ENCODE measurements around the gene NT5M.

GRCh38 chr17:17344507-17345293 lies 41.5 kb downstream of the NT5M start:
- no peak for TF ChIP-seq TAF1 (IDR thresholded peaks at IDR 0.05; ENCODE audit: borderline replicate concordance, low read depth, low read length)
- TF ChIP-seq POLR2AphosphoS5 (IDR thresholded peaks at IDR 0.05; ENCODE audit: low read depth, low read length) = no peak
- TF ChIP-seq POLR2A (IDR thresholded peaks at IDR 0.05; ENCODE audit: low read depth, low read length) = no peak
